Stomach (tissue), 4 donors: ENCODE data around the gene SPATA3.
"Not testable (repeated sequence)": the region's sequence is repeated elsewhere in the genome, so short reads cannot be mapped to it uniquely, and the experiment has no call there.

Experiments used
- CTCF ChIP-seq, 7 experiments: fragments of 450-650 bp in 4 of 7; fragments of 200-600 bp in 3 of 7; sonication (generic) in 3 of 7; IDR thresholded peaks; one replicate each; pipeline ENCODE4 v1.5.1; 2016 to 2019; ENCODE audit warnings: antibody characterized with exemption in 7 of 7, control low read depth in 2 of 7, mild to moderate bottlenecking in 1 of 7
- EP300 ChIP-seq: sonication (generic); formaldehyde crosslinking; IDR thresholded peaks from one replicate; pipeline ENCODE4 v1.6.1; 2017; ENCODE audit warnings: antibody characterized with exemption
- POLR2A ChIP-seq, 4 donors: fragments of 450-650 bp; IDR thresholded peaks; one replicate each; pipeline ENCODE4 v1.6.1; 2016; ENCODE audit warnings: antibody characterized with exemption in 4 of 4, control low read depth in 2 of 4, mild to moderate bottlenecking in 1 of 4, moderate library complexity in 1 of 4
- POLR2AphosphoS5 ChIP-seq, 3 donors: sonication (generic); formaldehyde crosslinking; IDR thresholded peaks; one replicate each; pipeline ENCODE4 v1.6.1; 2016; ENCODE audit warnings: antibody characterized with exemption in 3 of 3

- TF ChIP-seq POLR2AphosphoS5 (IDR thresholded peaks at IDR 0.05); CTCF (IDR thresholded peaks at IDR 0.05); EP300; POLR2A (IDR thresholded peaks at IDR 0.05): not testable (repeated sequence)
These were observed 9.0 kb downstream of the SPATA3 start for GRCh38 chr2:231004930-231005329.
